Colonic mucosa (tissue), 4 donors: ENCODE results near the gene AQP5. TPM values are rescaled to one million over a fixed set of nuclear protein-coding genes. Genes with fewer than 3 reads are reported as not detected.
"Not testable (repeated sequence)": the region's sequence is repeated elsewhere in the genome, so short reads cannot be mapped to it uniquely, and the experiment has no call there.

Source experiments
- DNase-seq: peaks from one replicate; pipeline ENCODE4 v3.0.0-alpha.2; 2020
- H3K27ac ChIP-seq: fragments of 200-600 bp; one replicate; pipeline ENCODE4 v1.8.0; 2021
- H3K27me3 ChIP-seq: fragments of 200-600 bp; one replicate; pipeline ENCODE4 v1.8.0; 2021
- H3K36me3 ChIP-seq: fragments of 200-600 bp; one replicate; pipeline ENCODE4 v1.8.0; 2021
- H3K4me1 ChIP-seq: fragments of 200-600 bp; one replicate; pipeline ENCODE4 v1.8.0; 2021; ENCODE audit warnings: mild to moderate bottlenecking
- H3K4me3 ChIP-seq: fragments of 200-600 bp; one replicate; pipeline ENCODE4 v1.8.0; 2021
- H3K9ac ChIP-seq, 2 donors: one replicate each; pipeline ENCODE4 v1.7.0; 2013; ENCODE audit warnings: control low read depth in 2 of 2, low read depth in 2 of 2, low read length in 2 of 2
- H3K9me3 ChIP-seq: fragments of 200-600 bp; one replicate; pipeline ENCODE4 v1.8.0; 2021
- intact Hi-C: fragments of 100-400 bp; cut with DNase I; formaldehyde crosslinking; loops from one replicate; pipeline ENCODE4 v1.14.1; 2022
- total RNA-seq, 2 donors: library from RNA; stranded (reverse); fragmentation: NEBNext Ultra II Directional in 1 of 2; extraction: Animal tissue kit (Norgen Biotek cat#: 25700) in 1 of 2; gene quantifications; one replicate each; pipeline ENCODE4 v1.2.1, GENCODE V29; 2021
- TF ChIP-seq, protein P1 (sequence below): fragments of 200-600 bp; IDR thresholded peaks from one replicate; pipeline ENCODE4 v1.8.0; 2022; ENCODE audit warnings: antibody characterized with exemption, mild to moderate bottlenecking
- donor health status: healthy.
- donor health status: DM: no; HTN: no; CAD: no.
- donor health status: DM: no; HTN: no; CAD: no.

Gene AQP5
- total RNA-seq, 2 donors from 2014 or later = not detected

DNA sequence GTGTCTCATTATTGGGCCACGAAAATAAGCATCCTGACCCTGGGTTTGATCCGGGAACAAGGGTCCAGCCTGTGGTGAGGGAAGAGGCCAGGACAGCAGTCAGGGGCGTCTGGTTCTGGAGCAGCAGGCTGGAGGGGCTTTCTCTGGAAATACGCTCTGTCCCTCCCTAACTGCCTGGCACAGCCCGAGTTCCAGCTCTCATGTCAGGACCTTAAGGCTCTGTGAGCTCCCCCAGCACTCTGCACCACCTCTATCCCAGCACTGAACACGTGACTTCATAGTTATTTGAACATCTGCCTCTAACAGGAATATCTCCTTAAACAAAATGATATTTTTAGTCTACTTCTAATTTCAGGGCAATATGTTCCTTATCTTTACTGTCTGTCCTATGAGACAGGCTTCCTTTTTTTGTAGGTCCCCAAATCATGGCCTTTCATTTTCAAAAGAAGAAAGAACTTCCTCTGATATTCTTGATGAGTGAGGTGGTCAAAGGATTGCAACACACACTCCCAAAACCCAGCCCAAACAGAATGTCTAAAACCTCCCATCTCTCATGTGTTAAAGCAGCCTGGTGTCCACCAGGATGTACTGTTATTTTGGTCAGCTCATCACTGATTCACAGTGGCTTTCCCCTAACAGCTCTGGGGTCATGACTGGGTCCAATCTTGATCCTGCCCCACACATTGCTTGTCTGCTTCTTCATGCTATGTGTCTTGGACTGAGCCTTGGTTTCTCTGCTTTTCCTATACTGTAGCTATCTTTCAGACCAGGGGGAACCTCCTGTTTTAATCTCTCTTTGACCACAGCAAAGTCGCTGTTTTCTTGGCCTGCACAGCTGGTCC, 20.8 kb downstream of the AQP5 start:
- H3K9me3 ChIP-seq = no peaks in the 10 kb centered on the region
- no peak overlapping the region for H3K9ac ChIP-seq
- no peak for DNase-seq
- TF ChIP-seq, protein P1, sequence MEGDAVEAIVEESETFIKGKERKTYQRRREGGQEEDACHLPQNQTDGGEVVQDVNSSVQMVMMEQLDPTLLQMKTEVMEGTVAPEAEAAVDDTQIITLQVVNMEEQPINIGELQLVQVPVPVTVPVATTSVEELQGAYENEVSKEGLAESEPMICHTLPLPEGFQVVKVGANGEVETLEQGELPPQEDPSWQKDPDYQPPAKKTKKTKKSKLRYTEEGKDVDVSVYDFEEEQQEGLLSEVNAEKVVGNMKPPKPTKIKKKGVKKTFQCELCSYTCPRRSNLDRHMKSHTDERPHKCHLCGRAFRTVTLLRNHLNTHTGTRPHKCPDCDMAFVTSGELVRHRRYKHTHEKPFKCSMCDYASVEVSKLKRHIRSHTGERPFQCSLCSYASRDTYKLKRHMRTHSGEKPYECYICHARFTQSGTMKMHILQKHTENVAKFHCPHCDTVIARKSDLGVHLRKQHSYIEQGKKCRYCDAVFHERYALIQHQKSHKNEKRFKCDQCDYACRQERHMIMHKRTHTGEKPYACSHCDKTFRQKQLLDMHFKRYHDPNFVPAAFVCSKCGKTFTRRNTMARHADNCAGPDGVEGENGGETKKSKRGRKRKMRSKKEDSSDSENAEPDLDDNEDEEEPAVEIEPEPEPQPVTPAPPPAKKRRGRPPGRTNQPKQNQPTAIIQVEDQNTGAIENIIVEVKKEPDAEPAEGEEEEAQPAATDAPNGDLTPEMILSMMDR = no peak
- H3K27ac ChIP-seq = no peak overlapping the region
- intact Hi-C loops = no loop called here
- no peaks in the 10 kb centered on the region for H3K4me1 ChIP-seq
- H3K4me3 ChIP-seq = no peak overlapping the region
- no peaks in the 10 kb centered on the region for H3K36me3 ChIP-seq
- H3K27me3 ChIP-seq = no peaks in the 10 kb centered on the region

DNA sequence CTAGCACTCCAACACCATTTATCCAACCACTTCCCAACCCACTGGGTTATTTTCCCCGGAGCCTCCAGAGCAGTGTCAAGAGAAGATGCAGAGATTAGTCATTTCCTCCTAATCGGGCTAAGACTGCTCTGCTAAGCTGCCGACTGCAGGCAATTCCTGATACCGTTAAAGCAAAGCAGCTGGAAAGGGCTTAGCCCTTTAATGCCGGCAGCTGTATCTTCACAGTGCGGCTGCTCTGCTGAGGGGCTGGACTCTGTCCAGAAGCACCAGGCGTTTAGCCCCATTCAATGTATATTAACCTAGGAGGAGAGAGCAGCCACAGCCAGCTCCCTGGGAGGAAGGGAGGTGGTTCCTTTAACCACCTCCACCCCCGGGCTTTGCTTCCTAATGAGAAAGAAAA, 22.2 kb downstream of the AQP5 start:
- no peak for DNase-seq
- no peak overlapping the region for H3K27ac ChIP-seq
- TF ChIP-seq, protein P1 = no peak

DNA sequence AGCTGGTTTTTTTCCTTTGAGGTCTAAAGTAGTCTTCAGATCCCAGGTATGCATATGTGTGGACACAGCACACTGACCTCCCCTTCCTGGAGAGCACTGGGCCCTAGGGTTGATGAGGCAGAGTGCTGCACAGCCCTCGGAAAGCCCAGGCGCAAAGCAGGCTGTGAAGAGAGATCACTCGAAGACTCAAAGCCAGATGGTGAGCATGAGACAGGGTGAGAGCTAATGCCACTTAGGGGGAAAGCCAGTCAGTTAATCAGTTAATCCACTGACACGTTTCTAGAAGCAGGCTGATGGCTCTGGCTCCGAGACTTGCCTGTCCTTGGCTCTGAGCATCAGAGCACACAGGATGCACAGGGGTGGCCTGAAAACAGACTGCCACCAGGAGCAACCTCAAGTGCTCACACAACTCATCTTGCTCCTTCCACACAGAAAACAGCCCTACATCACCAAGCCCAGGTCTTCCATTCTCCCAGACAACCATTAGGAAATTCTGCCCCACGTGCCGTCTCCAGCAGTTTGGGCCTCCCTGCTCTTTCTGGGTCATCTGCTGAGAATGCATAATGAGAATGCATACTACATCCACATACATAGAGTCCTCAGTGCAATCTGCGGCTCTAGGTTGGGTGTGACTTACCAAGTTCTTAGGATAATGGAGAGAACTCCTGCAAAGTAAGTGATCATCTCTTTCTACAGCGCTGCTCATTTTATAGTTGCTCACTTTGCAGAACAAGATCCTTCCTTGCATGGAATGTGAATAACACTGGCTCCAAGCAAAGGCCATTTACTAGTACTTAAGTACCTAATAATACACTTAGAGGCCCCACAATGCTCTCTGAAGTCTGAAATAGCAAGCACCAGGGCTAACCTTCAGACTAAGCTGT, 23.0 kb downstream of the AQP5 start:
- H3K27ac ChIP-seq = no peak overlapping the region
- TF ChIP-seq, protein P1 = no peak
- no peak for DNase-seq

More for the DNA sequence above, 22.2 kb downstream of the AQP5 start:
- no peak overlapping the region for H3K4me3 ChIP-seq
- no peaks in the 10 kb centered on the region for H3K4me1 ChIP-seq
- H3K9ac ChIP-seq = no peak overlapping the region
- H3K27me3 ChIP-seq = no peaks in the 10 kb centered on the region
- H3K36me3 ChIP-seq = no peaks in the 10 kb centered on the region
- intact Hi-C loops = no loop called here
- no peaks in the 10 kb centered on the region for H3K9me3 ChIP-seq

DNA sequence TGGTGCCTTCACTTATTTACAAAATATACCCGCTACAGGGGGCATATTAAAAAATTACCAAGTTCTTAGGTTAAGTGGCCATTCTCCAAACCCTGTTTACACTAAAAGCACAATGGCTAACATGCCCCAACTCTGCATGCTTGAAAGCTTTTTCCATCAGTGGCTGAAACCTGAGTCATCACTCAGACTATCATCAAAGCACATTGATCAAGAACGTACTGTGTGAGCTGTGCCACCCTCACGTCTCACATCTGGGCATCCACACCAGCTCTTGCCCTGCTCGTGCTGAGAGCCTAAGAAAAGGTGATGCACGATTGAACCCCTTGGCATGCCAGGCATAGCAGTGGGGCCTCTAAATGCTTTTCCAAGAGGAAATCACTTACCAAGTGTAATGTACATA, 24.3 kb downstream of the AQP5 start:
- Histone ChIP-seq H3K4me1 (no peaks in the 10 kb centered on the region), H3K9me3 (no peaks in the 10 kb centered on the region), H3K9ac (no peak overlapping the region), H3K27ac (no peak overlapping the region), H3K36me3 (no peaks in the 10 kb centered on the region), H3K27me3 (no peaks in the 10 kb centered on the region), H3K4me3 (no peak overlapping the region)
- no peak for DNase-seq
- TF ChIP-seq, protein P1 = no peak
- intact Hi-C loops = no loop called here

More for the DNA sequence above, 23.0 kb downstream of the AQP5 start:
- no peaks in the 10 kb centered on the region for H3K4me1 ChIP-seq
- H3K4me3 ChIP-seq = no peak overlapping the region
- H3K9ac ChIP-seq = no peak overlapping the region
- H3K36me3 ChIP-seq = no peaks in the 10 kb centered on the region
- no peaks in the 10 kb centered on the region for H3K27me3 ChIP-seq
- intact Hi-C loops = no loop called here
- H3K9me3 ChIP-seq = no peaks in the 10 kb centered on the region

DNA sequence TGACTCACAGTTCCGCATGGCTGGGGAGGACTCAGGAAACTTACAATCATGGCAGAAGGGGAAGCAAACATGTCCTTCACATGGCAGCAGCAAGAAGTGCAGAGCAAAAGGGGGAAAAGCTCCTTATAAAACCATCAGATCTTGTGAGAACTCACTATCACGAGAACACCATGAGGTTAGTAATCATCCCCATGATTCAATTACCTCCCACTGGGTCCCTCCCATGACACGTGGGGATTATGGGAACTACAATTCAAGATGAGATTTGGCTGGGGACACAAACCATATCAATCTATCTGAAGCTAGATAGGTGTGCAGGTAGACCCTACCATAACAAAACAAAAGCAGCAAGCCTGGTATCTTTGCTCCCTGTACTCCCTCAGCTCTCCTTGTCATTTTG, 24.8 kb downstream of the AQP5 start:
- DNase-seq, intact Hi-C loops, H3K27ac ChIP-seq, H3K4me3 ChIP-seq, H3K27me3 ChIP-seq, H3K36me3 ChIP-seq, H3K4me1 ChIP-seq, H3K9me3 ChIP-seq, H3K9ac ChIP-seq: not testable (repeated sequence)
